Dermis microvascular lymphatic vessel endothelial cell (primary cell): Measurements from ENCODE around the gene ZDHHC20. TPM values are rescaled to one million over a fixed set of nuclear protein-coding genes. Genes with fewer than 3 reads are reported as not detected.
A peak's percentile ranks its signal among the peaks of the same experiment; 100 is the strongest.
"Not testable (repeated sequence)": the region's sequence is repeated elsewhere in the genome, so short reads cannot be mapped to it uniquely, and the experiment has no call there.

ENCODE experiments used
- DNase-seq, 2 donors: peaks; one replicate each; pipeline versions ENCODE4 v3.0.0 to v3.0.0-alpha.2; 2010; ENCODE audit warnings: low read depth in 2 of 2
- total RNA-seq: library from RNA; depleted of rRNA; stranded (reverse); fragments of >200 nt; gene quantifications from 2 replicates; pipeline ENCODE4 v1.2.1, GENCODE V29; 2014

ZDHHC20 gene
- total RNA-seq, 1 donor from 2014 or later, result 88.7 TPM

GRCh38 chr13:21435687-21436151 is 23.4 kb downstream of the ZDHHC20 start:
- DNase-seq, result peak; percentile 84 to 93

- DNase-seq, result peak; percentile 22 to 55
Measured at GRCh38 chr13:21435231-21435630, 23.9 kb downstream of the ZDHHC20 start.

GRCh38 chr13:21434588-21434987 is 24.5 kb downstream of the ZDHHC20 start:
- no peak for DNase-seq

- no peak for DNase-seq
Measured at GRCh38 chr13:21429211-21429610, 29.9 kb downstream of the ZDHHC20 start.

- DNase-seq, result no peak
Measured at GRCh38 chr13:21427741-21428140, 31.4 kb downstream of the ZDHHC20 start.

GRCh38 chr13:21426238-21426637 is 32.9 kb downstream of the ZDHHC20 start:
- no peak for DNase-seq

- peak in 1 of 2 donors; percentile 33 for DNase-seq
Measured at GRCh38 chr13:21420706-21421105, 38.4 kb downstream of the ZDHHC20 start.

- DNase-seq, result peak in 1 of 2 donors; percentile 34
Measured at GRCh38 chr13:21413013-21413412, 46.1 kb downstream of the ZDHHC20 start.

- peak in 1 of 2 donors; percentile 48 for DNase-seq
Measured at GRCh38 chr13:21410453-21410852, 48.6 kb downstream of the ZDHHC20 start.

- DNase-seq, result no peak
Measured at GRCh38 chr13:21405309-21405708, 53.8 kb downstream of the ZDHHC20 start.

- peak in 1 of 2 donors; percentile 12 for DNase-seq
Measured at GRCh38 chr13:21402586-21403307, 56.4 kb downstream of the ZDHHC20 start.

- DNase-seq, result peak in 1 of 2 donors; percentile 57
Measured at GRCh38 chr13:21399741-21400140, 59.4 kb downstream of the ZDHHC20 start.

- DNase-seq, result no peak
Measured at GRCh38 chr13:21395953-21396352, 63.1 kb downstream of the ZDHHC20 start.

GRCh38 chr13:21389124-21389523 is 70.0 kb downstream of the ZDHHC20 start:
- no peak for DNase-seq

GRCh38 chr13:21385710-21386109 is 73.4 kb downstream of the ZDHHC20 start:
- no peak for DNase-seq

GRCh38 chr13:21383090-21383489 is 76.0 kb downstream of the ZDHHC20 start:
- no peak for DNase-seq

GRCh38 chr13:21376998-21377985 is 81.8 kb downstream of the ZDHHC20 start:
- not testable (repeated sequence) for DNase-seq

- no peak for DNase-seq
Measured at GRCh38 chr13:21372530-21372929, 86.6 kb downstream of the ZDHHC20 start.

GRCh38 chr13:21371011-21371410 is 88.1 kb downstream of the ZDHHC20 start:
- no peak for DNase-seq

GRCh38 chr13:21365574-21365973 is 93.5 kb downstream of the ZDHHC20 start:
- no peak for DNase-seq

- DNase-seq, result no peak
Measured at GRCh38 chr13:21364916-21365315, 94.2 kb downstream of the ZDHHC20 start.

- no peak for DNase-seq
Measured at GRCh38 chr13:21364357-21364756, 94.7 kb downstream of the ZDHHC20 start.
